ENCODE data around the gene HMCES.
"Not testable (repeated sequence)": the region's sequence is repeated elsewhere in the genome, so short reads cannot be mapped to it uniquely, and the experiment has no call there.

HMCES gene

DNA sequence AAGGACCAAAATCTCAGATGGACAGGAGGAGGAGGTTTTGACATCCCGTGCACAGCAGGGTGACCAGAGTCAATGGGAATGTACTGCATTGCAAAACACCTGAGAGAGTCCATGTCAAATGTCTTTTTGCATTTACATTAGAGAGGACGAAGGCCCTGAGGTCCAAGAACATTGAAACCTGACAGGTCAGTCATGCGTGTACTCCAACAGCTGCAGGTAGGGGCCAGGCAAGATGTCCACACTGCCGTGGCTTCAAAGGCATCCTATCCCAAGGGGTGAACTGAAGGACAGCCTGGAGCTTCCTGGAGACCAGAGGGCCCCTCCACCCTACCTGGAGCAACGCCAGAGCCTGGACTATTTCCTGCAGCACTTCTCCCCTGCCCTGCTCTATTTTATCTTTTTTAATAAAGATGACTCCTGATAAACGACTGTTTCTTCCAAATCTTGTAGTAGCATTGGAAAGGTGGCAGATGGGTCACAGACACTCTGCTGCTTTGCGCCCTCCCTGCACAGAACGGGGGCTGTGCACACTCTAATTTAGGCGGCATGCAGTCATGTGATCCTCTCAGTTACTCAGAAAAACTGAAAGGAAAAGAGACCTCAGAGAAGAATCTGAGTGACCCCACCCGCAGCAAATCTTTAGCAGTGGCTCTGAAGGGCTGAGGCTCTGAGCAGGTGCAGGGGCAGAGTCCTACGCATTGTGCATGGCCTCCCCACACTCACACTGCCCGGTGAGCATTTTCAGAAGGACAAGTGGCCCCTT, 68.2 kb downstream of the HMCES start:
- DNase-seq (ENCODE audit: low read depth in 2 of 3, low spot score in 2 of 3): no peak

DNA sequence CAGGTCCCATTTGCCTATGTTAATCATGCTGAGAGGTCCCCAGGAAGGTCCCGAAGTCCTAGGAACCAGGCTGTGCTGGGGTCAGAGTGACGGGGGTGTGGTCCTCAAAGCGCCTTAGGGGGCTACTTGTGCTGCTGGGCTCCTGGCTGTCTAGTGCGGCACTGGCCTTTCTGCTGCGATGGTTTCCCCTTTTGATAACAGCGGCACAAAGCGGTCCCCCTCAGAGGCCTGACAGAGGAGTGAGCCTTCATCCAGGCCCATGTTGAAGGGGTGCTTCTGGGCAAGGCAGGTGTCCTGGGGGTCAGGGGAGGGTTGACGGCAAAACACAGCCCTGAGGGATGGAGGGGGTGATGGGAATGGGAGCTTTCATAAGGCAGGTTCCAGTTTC, 68.8 kb downstream of the HMCES start:
- DNase-seq (ENCODE audit: low read depth in 2 of 3, low spot score in 2 of 3): no peak

DNA sequence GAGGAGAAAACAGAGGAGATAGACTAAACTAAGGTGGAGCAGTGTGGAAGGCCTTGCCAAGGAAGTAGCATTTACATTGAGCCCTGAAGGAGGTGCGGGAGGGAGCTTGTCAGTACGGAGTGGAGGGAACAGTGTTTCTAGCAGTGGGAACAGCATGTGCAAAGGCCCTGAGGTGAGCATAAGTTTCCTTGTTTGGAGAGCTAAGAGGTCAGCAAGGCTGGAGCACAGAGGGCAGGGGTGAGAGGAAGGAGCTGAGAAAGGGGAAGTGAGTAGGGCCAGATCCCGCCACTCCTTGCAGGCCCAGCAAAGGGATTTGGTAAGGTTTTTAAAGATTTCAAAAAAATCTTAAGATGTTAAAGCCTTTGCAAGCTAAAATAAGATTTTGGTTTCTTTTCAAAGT, 70.1 kb downstream of the HMCES start:
- DNase-seq (ENCODE audit: low read depth in 2 of 3, low spot score in 2 of 3): no peak

DNA sequence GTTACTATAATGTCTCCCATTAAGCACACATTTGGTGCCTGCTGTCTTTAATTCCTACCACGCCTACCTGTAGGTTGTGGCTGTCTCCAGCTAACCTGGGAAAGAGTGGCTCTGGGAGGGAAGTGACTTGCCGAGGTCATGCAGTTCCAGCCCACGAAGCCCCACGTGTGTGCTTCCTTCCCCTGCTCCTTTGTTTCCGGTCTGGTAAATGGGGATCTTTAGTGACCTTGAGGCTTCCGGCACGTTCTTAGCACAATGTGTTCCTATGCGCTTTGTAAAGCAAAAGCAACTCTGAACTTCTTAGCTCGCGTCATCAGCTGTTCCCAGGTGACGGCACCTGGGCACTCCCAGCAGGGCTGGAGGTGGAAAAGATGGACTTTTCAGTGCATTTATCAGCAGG, 70.5 kb downstream of the HMCES start:
- not testable (repeated sequence) for DNase-seq (ENCODE audit: low read depth in 2 of 3, low spot score in 2 of 3)

DNA sequence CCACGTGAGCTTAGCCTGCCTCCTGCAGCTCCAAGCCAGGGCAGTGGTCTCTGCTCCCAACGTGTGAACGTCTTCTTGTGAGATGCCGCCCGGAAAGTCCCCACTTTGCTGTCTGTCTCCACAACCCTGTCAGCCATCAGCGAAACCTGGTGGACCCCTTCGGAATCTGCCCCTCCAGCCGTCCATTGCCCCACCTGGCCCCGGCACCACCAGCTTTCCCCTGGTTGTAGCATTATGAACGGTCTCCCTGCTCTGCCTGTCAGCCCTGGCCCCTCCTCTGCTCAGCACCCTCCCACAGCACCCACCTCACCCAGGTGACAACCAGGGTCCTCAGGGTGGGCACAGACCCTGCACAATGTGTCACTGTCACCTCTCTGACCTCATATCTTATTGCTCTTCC, 71.1 kb downstream of the HMCES start:
- no peak for DNase-seq (ENCODE audit: low read depth in 2 of 3, low spot score in 2 of 3)

DNA sequence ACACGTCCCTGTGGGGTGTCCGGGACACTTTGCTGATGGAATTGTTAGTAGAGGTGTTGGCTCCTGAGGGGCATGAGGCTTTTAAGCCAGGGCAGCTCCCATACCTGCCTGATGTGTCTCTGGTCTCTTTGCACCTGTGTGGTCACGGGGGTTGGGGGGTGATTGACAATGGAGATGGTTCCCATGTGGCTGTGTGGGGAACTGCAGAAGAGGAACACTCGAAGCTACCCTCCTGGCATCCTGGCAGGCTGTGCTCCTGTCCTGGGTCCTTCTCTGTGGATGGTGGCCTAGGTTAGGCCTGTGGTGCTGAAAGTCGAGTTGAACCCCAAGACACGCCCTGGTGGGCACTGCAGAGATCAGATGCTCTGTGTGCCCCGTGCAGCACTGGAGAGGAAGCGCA, 73.4 kb downstream of the HMCES start:
- DNase-seq (ENCODE audit: low read depth in 2 of 3, low spot score in 2 of 3): no peak

DNA sequence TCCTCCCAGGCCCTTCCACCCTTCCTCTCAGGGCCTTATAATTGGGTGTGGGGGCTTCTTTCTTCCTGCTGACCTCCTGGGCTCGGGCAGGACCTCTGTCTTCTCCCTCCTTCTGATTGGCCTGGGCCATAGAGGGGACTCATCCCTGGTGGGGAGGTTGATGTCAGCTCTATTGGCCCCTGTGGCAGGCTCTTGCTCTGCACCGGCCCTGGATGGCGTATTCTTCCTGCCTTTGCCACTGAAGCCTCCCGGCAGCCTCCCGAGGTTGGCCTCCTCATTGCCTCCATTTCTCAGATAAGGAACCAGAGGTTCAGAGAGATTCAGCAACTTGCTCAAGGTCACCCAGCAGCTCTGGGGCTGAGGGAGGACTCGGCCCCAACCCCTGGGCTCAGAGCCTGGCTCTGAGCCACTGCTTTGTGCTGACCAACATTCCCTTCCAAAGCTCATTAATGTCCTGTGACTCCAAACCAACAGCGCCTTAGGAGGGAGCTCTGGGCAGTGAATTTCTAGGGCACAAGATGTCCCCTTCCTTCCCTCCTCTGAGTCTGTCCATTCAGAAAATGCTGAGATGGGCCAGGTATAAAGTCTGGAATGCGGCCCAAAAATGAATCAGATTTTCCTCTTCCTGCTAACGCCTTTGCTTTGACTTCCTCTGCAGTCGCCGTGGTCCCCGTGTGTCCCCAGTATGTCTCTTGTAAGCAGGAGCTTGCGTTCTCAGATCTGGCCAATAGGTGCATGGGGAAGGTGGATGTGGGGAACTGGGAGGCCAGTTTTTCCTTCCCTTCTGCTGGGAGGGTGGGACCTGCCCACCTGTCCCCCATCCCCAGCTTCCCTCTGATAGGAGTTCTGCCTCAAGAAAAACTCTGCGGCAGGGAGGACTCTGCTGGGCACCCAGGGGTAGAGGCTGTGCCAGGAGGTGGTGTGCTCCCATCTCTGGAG, 74.2 kb downstream of the HMCES start:
- no peak for DNase-seq (ENCODE audit: low read depth in 2 of 3, low spot score in 2 of 3)

DNA sequence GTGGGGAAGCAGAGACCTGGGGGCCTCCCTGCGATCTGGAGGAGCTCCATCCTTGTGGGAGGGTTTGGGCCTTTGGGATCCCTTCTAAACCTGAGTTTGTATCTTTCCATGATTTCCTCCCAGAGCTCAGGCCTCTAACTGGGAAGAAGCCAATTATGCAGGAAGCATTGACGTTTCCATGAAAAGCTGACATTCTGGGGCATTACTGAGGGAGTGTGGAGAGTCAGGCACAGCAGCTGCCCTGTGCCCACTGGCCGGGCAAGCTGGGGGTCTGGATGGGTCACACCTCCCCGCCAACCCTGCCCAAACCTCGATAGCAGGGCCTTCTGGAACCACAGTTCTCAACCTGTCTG, 74.9 kb downstream of the HMCES start:
- no peak for DNase-seq (ENCODE audit: low read depth in 2 of 3, low spot score in 2 of 3)

Data from activated CD8-positive, alpha-beta memory T cell treated with anti-CD3 and anti-CD28 coated beads for 48 hours (primary cell).